ENCODE data around the gene ASNSD1.
"Not testable (repeated sequence)": the region's sequence is repeated elsewhere in the genome, so short reads cannot be mapped to it uniquely, and the experiment has no call there.

Gene ASNSD1

GRCh38 chr2:189658306-189659212, 2.7 kb upstream of the ASNSD1 start:
- H3K4me3 ChIP-seq (ENCODE audit: low read depth, low read length), result no peak overlapping the region
- no peak for DNase-seq (ENCODE audit: low read depth, low spot score)
- TF ChIP-seq, protein P1, sequence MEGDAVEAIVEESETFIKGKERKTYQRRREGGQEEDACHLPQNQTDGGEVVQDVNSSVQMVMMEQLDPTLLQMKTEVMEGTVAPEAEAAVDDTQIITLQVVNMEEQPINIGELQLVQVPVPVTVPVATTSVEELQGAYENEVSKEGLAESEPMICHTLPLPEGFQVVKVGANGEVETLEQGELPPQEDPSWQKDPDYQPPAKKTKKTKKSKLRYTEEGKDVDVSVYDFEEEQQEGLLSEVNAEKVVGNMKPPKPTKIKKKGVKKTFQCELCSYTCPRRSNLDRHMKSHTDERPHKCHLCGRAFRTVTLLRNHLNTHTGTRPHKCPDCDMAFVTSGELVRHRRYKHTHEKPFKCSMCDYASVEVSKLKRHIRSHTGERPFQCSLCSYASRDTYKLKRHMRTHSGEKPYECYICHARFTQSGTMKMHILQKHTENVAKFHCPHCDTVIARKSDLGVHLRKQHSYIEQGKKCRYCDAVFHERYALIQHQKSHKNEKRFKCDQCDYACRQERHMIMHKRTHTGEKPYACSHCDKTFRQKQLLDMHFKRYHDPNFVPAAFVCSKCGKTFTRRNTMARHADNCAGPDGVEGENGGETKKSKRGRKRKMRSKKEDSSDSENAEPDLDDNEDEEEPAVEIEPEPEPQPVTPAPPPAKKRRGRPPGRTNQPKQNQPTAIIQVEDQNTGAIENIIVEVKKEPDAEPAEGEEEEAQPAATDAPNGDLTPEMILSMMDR (IDR thresholded peaks at IDR 0.05; ENCODE audit: low read depth, low read length), result no peak
- in situ Hi-C loops (cut with HindIII; ENCODE audit: low sequenced_read_pairs), result no loop called here

DNA sequence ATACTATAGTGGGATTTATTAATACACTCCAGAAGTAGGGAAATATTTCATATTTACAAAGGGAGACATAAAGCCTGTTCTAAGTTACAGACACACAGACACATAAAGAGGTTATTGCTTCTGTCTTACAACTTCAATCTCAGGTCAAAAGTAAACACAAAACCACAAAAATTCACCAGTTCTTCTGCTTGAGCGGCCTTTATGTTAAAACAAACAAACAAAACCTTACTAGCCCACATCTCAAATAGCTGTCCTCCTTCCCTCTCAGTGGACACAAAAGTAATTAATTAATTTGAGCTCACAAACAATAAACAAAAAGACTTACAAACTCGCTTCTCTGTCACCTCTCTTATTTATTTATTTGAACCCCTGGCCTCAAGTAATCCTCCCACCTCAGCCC, 1.5 kb upstream of the ASNSD1 start:
- TF ChIP-seq, protein P1 (IDR thresholded peaks at IDR 0.05; ENCODE audit: low read depth, low read length), result no peak
- no peak overlapping the region for H3K4me3 ChIP-seq (ENCODE audit: low read depth, low read length)
- in situ Hi-C loops (cut with HindIII; ENCODE audit: low sequenced_read_pairs), result no loop called here
- no peak for DNase-seq (ENCODE audit: low read depth, low spot score)

GRCh38 chr2:189660803-189661147, 484 bp upstream of the ASNSD1 start:
- H3K4me3 ChIP-seq (ENCODE audit: low read depth, low read length), result no peak overlapping the region
- TF ChIP-seq, protein P1 (IDR thresholded peaks at IDR 0.05; ENCODE audit: low read depth, low read length), result no peak
- DNase-seq (ENCODE audit: low read depth, low spot score), result no peak
- in situ Hi-C loops (cut with HindIII; ENCODE audit: low sequenced_read_pairs), result no loop called here

DNA sequence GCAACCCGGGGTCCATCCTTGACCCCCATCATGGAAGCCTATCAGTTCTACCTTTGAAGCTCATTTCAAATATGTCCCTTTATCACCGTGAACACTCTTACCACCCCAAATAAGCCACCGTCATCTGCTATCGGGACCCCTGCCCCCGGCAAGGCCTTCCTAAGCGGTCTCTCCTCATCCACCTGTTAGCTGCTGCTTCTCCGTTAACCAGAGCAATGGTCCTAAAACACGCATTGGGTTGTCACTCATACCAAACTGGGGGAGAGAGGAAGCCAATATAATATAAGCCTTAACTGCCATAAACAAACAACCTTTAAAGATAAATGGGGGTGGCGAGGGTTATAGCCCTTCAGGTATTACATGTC, 680 bp downstream of the ASNSD1 start:
- in situ Hi-C loops (cut with HindIII; ENCODE audit: low sequenced_read_pairs), result no loop called here
- peak overlapping the region; percentile 93 for H3K4me3 ChIP-seq (ENCODE audit: low read depth, low read length)
- TF ChIP-seq, protein P1 (IDR thresholded peaks at IDR 0.05; ENCODE audit: low read depth, low read length), result no peak
- DNase-seq (ENCODE audit: low read depth, low spot score), result no peak

- in situ Hi-C loops (cut with HindIII; ENCODE audit: low sequenced_read_pairs), result no loop called here
- DNase-seq (ENCODE audit: low read depth, low spot score), result no peak
These were observed 1.5 kb downstream of the ASNSD1 start for GRCh38 chr2:189662669-189663226.

DNA sequence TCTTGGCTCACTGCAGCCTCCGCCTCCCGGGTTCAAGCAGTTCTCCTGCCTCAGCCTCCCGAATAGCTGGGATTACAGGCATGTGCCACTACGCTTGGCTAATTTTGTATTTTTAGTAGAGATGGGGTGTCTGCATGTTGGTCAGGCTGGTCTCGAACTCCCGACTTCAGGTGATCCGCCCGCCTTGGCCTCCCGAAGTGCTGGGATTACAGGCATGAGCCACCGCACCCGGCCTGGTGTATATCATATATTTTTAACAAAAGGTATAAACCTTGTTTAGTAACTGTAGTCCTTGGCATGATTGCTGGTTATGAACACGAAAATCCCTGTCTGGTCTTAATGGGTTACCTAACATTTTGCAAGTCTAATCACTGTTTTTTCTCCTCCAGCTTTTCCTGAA, 2.1 kb downstream of the ASNSD1 start:
- in situ Hi-C loops (cut with HindIII; ENCODE audit: low sequenced_read_pairs), result not testable (repeated sequence)

More at GRCh38 chr2:189662669-189663226, 1.5 kb downstream of the ASNSD1 start:
- H3K4me3 ChIP-seq (ENCODE audit: low read depth, low read length), result peak overlapping the region; percentile 93
- TF ChIP-seq, protein P1 (IDR thresholded peaks at IDR 0.05; ENCODE audit: low read depth, low read length), result no peak

GRCh38 chr2:189669913-189670312, 8.7 kb downstream of the ASNSD1 start:
- in situ Hi-C loops (cut with HindIII; ENCODE audit: low sequenced_read_pairs), result no loop called here
- H3K4me3 ChIP-seq (ENCODE audit: low read depth, low read length), result no peak overlapping the region
- TF ChIP-seq, protein P1 (IDR thresholded peaks at IDR 0.05; ENCODE audit: low read depth, low read length), result no peak
- DNase-seq (ENCODE audit: low read depth, low spot score), result no peak

More for the DNA sequence above, 2.1 kb downstream of the ASNSD1 start:
- DNase-seq (ENCODE audit: low read depth, low spot score); H3K4me3 ChIP-seq (ENCODE audit: low read depth, low read length): not testable (repeated sequence)
